Upper lobe of right lung (tissue), 1 donor: Measurements from ENCODE around the gene MYCN. TPM values are rescaled to one million over a fixed set of nuclear protein-coding genes. Genes with fewer than 3 reads are reported as not detected.
A peak's percentile ranks its signal among the peaks of the same experiment; 100 is the strongest.
"Not testable (repeated sequence)": the region's sequence is repeated elsewhere in the genome, so short reads cannot be mapped to it uniquely, and the experiment has no call there.

ENCODE experiments used
- ATAC-seq: fragments of 200-7000 bp; cut with Tn5 transposase; one replicate; pipeline ENCODE4 v1.9.1; 2020; ENCODE audit warnings: mild to moderate bottlenecking, moderate library complexity
- DNase-seq: peaks from one replicate; pipeline ENCODE4 v3.0.0-alpha.2; 2020
- H3K27ac ChIP-seq: fragments of 200-600 bp; one replicate; pipeline ENCODE4 v1.8.0; 2022
- H3K27me3 ChIP-seq: fragments of 200-600 bp; one replicate; pipeline ENCODE4 v1.8.0; 2022; ENCODE audit warnings: mild to moderate bottlenecking
- H3K36me3 ChIP-seq: fragments of 200-600 bp; one replicate; pipeline ENCODE4 v1.8.0; 2022
- H3K4me1 ChIP-seq: fragments of 200-600 bp; one replicate; pipeline ENCODE4 v1.8.0; 2022
- H3K4me3 ChIP-seq: fragments of 200-600 bp; one replicate; pipeline ENCODE4 v1.8.0; 2022; ENCODE audit warnings: mild to moderate bottlenecking
- H3K9me3 ChIP-seq: fragments of 200-600 bp; one replicate; pipeline ENCODE4 v1.8.0; 2022
- intact Hi-C: fragments of 100-400 bp; cut with DNase I; formaldehyde crosslinking; loops from one replicate; pipeline ENCODE4 v1.11.0; 2022
- total RNA-seq: library from RNA; stranded (reverse); fragmentation: NEBNext Ultra II Directional; extraction: Animal tissue kit (Norgen Biotek cat#: 25700); gene quantifications from one replicate; pipeline ENCODE4 v1.2.1, GENCODE V29; 2021
- TF ChIP-seq, protein P1 (sequence below): fragments of 200-600 bp; IDR thresholded peaks from one replicate; pipeline ENCODE4 v1.8.0; 2022; ENCODE audit warnings: antibody characterized with exemption
- donor health status: DM: no; HTN: yes; CAD: no; lungs with severe emphysema.

MYCN gene
- total RNA-seq, 1 donor from 2014 or later, result 0.49 TPM

DNA sequence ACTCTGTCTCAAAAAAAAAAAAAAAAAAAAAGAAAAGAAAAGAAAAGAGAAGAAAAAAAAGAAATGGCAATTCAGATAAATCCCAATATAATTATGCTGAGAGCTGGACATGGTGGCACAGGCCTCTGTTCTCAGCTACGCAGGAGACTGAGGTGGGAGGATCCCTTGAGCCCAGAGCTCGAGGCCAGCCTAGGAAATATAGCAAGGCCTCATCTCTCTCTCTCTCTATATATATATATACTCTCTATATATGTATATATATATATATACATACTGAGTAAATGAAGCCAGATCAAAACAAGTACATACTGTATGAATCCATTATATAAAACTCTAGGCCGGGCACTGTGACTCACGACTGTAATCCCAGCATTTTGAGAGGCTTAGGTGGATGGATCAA is 30.6 kb upstream of the MYCN start:
- TF ChIP-seq, protein P1, sequence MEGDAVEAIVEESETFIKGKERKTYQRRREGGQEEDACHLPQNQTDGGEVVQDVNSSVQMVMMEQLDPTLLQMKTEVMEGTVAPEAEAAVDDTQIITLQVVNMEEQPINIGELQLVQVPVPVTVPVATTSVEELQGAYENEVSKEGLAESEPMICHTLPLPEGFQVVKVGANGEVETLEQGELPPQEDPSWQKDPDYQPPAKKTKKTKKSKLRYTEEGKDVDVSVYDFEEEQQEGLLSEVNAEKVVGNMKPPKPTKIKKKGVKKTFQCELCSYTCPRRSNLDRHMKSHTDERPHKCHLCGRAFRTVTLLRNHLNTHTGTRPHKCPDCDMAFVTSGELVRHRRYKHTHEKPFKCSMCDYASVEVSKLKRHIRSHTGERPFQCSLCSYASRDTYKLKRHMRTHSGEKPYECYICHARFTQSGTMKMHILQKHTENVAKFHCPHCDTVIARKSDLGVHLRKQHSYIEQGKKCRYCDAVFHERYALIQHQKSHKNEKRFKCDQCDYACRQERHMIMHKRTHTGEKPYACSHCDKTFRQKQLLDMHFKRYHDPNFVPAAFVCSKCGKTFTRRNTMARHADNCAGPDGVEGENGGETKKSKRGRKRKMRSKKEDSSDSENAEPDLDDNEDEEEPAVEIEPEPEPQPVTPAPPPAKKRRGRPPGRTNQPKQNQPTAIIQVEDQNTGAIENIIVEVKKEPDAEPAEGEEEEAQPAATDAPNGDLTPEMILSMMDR, result no peak
- intact Hi-C loops, result no loop called here

DNA sequence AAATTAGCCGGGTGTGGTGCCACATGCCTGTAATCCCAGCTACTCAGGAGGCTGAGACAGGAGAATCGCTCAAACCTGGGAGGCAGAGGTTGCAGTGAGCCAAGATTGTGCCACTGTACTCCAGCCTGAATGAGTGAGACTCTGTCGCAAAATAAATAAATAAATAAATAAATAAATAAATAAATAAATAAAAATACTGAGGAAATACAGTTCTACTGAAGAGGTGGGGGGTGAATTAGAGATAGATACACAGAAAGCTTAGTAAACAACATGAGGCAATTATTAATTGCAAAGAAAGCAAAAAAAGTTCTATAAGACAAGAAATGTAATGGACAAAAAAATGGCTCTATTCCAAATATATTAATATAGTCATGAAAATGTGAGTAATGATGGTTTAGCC is 29.1 kb upstream of the MYCN start:
- H3K27ac ChIP-seq, H3K9me3 ChIP-seq, ATAC-seq, H3K36me3 ChIP-seq, H3K4me3 ChIP-seq, H3K4me1 ChIP-seq, H3K27me3 ChIP-seq, intact Hi-C loops, DNase-seq: not testable (repeated sequence)

More for the DNA sequence above, 30.6 kb upstream of the MYCN start:
- ATAC-seq, result no peak
- H3K9me3 ChIP-seq, result no peaks in the 10 kb centered on the region
- no peaks in the 10 kb centered on the region for H3K27me3 ChIP-seq
- no peak for DNase-seq
- H3K4me1 ChIP-seq, result peaks cover 5% of the 10 kb centered on the region
- no peak overlapping the region for H3K4me3 ChIP-seq
- H3K36me3 ChIP-seq, result no peaks in the 10 kb centered on the region
- no peak overlapping the region for H3K27ac ChIP-seq

DNA sequence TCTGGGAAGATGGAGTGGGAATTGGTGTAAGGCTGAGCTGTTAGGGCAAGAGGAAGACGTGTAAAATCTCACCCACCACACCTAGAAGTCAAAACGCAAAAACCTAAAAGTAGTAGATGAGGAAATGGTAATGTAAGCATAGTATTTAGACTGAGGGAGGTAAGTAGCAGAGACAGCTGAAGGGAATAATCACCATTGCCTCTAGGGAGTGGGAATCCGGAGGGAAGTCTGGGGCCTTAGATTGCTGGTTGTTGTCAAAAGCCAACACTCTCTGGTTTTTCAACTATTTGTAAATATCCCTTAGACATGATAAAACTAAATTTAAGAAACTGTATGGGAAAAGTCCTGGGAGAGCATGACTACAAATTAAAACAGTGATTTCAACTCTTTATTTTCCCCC is 28.7 kb upstream of the MYCN start:
- Histone ChIP-seq H3K4me3 (no peak overlapping the region), H3K4me1 (peaks cover 8% of the 10 kb centered on the region), H3K36me3 (no peaks in the 10 kb centered on the region), H3K27ac (no peak overlapping the region), H3K9me3 (no peaks in the 10 kb centered on the region), H3K27me3 (no peaks in the 10 kb centered on the region)
- DNase-seq (no peak), ATAC-seq (no peak)
- TF ChIP-seq, protein P1, result no peak
- intact Hi-C loops, result no loop called here

DNA sequence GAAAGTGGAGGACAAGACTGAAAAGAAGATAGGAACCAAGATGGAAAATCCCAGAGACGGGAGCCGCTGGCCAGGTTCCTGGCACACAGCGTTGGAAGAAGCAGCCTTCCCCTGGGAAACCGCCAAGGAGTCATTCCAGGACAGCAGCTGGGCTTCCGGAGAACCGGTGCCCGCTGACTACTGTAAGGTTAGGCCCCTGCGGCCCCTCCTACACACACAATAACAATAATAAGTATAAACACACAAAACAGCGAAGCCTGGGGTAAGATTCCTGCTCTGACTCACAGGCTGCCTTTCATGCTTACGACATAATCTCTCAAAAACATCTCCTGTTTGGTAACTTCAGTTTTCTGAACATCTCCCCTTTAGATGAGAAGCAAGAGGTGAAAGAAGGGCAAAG is 28.1 kb upstream of the MYCN start:
- Histone ChIP-seq H3K27me3 (no peaks in the 10 kb centered on the region), H3K4me1 (peaks cover 8% of the 10 kb centered on the region), H3K9me3 (no peaks in the 10 kb centered on the region), H3K36me3 (no peaks in the 10 kb centered on the region), H3K27ac (no peak overlapping the region), H3K4me3 (no peak overlapping the region)
- peak; percentile 63 for ATAC-seq
- intact Hi-C loops, result no loop called here
- TF ChIP-seq, protein P1, result no peak
- DNase-seq, result no peak

DNA sequence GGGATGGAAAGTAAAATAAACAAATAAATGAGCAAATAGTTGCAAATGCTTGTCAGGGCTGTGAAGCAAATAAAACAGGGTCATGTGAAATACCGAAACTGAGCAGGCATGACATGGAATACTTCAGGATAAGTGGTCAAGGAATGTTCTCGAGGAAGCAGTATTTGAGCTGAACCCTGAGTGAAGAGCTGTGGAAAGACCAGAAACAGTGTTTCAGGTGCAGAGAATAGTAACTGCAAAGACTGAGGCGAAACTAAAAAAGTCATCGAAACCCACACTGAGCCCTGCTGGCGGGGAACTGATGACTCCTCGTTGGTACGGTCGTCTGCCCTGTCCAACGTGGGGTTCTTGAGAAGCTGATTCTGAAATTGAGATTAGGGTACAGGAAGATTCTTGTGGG is 27.2 kb upstream of the MYCN start:
- Histone ChIP-seq H3K4me1 (peaks cover 8% of the 10 kb centered on the region), H3K4me3 (no peak overlapping the region), H3K9me3 (no peaks in the 10 kb centered on the region), H3K36me3 (no peaks in the 10 kb centered on the region), H3K27ac (no peak overlapping the region), H3K27me3 (no peaks in the 10 kb centered on the region)
- intact Hi-C loops, result no loop called here
- TF ChIP-seq, protein P1, result no peak
- ATAC-seq (peak; percentile 76), DNase-seq (no peak)

DNA sequence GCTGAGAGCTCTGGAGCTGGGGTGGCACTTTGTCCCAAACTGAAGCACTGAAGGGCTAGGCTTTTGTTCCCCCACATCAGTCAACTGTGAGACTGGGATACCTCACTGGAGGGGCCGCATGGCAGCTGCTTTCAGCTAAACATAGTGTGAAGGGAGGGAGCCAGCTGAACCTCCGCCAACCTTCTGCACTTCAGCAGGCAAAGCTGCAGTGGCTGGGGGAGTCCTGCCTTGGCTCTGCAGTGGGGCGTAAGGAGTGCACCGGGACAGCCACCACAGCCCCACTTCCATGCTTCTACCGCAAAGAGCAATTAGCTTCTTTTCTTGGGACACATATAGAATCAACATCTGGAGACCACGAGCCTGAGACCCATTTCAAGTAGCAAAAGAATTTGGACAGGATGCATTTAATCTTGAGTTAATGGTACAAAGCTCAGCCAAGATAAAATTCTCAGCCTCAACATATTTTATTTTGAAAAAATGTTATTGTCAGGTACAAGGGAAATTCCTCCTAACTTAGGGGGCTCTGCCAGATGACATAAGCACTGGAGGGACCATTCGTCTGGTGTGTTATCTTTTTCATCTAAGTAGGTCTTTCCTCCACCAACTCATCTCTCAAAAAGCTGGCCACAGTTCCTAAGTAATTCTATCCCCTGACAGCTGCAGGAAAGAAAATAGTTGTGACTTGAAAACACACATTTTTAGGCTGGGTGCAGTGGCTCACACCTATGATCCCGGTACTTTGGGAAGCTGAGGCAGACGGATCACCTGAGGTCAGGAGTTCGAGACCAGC is 25.6 kb upstream of the MYCN start:
- peaks cover 8% of the 10 kb centered on the region for H3K4me1 ChIP-seq
- H3K36me3 ChIP-seq, result no peaks in the 10 kb centered on the region
- H3K9me3 ChIP-seq, result no peaks in the 10 kb centered on the region
- no peak overlapping the region for H3K4me3 ChIP-seq
- ATAC-seq, result peak; percentile 12
- H3K27ac ChIP-seq, result no peak overlapping the region
- no peak for DNase-seq
- intact Hi-C loops, result no loop called here
- H3K27me3 ChIP-seq, result no peaks in the 10 kb centered on the region
- TF ChIP-seq, protein P1, result no peak

DNA sequence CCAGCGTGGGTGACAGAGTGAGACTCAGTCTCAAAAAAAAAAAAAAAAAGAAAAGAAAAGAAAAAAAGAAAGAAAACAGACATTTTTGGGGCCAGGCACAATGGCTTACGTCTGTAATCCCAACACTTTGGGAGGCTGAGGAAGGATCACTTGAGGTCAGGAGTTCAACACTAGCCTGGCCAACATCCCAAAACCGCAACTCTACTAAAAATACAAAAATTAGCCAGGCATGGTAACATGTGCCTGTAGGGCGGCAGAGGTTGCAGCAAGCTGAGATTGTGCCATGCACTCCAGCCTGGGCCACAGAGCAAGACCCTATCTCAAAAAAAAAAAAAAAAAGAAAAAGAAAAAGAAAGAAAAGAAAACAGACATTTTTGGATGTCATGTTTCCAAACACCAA is 24.8 kb upstream of the MYCN start:
- H3K9me3 ChIP-seq, ATAC-seq, H3K36me3 ChIP-seq, intact Hi-C loops, H3K27ac ChIP-seq, H3K4me3 ChIP-seq, H3K27me3 ChIP-seq, H3K4me1 ChIP-seq, DNase-seq: not testable (repeated sequence)
